ENCODE results near the gene SIAH3. TPM values are rescaled to one million over a fixed set of nuclear protein-coding genes. Genes with fewer than 3 reads are reported as not detected.

SIAH3 gene
- total RNA-seq, 2 donors from 2014 or later, result 0.06 TPM; not detected in 1

- Histone ChIP-seq H3K4me3 (no peak overlapping the region), H3K27me3 (replicated peaks; ENCODE audit: insufficient read depth) (no peaks in the 10 kb centered on the region), H3K9me3 (no peaks in the 10 kb centered on the region), H3K27ac (no peak overlapping the region), H3K36me3 (no peaks in the 10 kb centered on the region), H3K4me1 (replicated peaks) (no peaks in the 10 kb centered on the region)
- intact Hi-C loops (cut with DNase I), result no loop called here
- 33% methylated on average over 6 of the region's 6 CpGs for WGBS
- no peak for TF ChIP-seq POLR2AphosphoS5 (IDR thresholded peaks at IDR 0.05)
- TF ChIP-seq CTCF (IDR thresholded peaks at IDR 0.05), result no peak
- no peak for TF ChIP-seq POLR2A (IDR thresholded peaks at IDR 0.05)
- no peak for DNase-seq (ENCODE audit: low spot score)
Observed at GRCh38 chr13:45786293-45786920, 65.1 kb downstream of the SIAH3 start.

- H3K9me3 ChIP-seq, result no peaks in the 10 kb centered on the region
- H3K27me3 ChIP-seq (replicated peaks; ENCODE audit: insufficient read depth), result no peaks in the 10 kb centered on the region
- 88% methylated on average over 10 of the region's 10 CpGs for WGBS
- no peak for DNase-seq (ENCODE audit: low spot score)
- H3K27ac ChIP-seq, result no peak overlapping the region
- no peaks in the 10 kb centered on the region for H3K36me3 ChIP-seq
- no peak overlapping the region for H3K4me3 ChIP-seq
- no peaks in the 10 kb centered on the region for H3K4me1 ChIP-seq (replicated peaks)
- no peak for TF ChIP-seq POLR2A (IDR thresholded peaks at IDR 0.05)
- TF ChIP-seq CTCF (IDR thresholded peaks at IDR 0.05), result no peak
- TF ChIP-seq POLR2AphosphoS5 (IDR thresholded peaks at IDR 0.05), result no peak
- intact Hi-C loops (cut with DNase I), result no loop called here
Observed at GRCh38 chr13:45784755-45785675, 66.5 kb downstream of the SIAH3 start.

GRCh38 chr13:45783346-45784043 is 68.1 kb downstream of the SIAH3 start:
- Histone ChIP-seq H3K4me1 (replicated peaks) (no peaks in the 10 kb centered on the region), H3K36me3 (no peaks in the 10 kb centered on the region), H3K4me3 (no peak overlapping the region), H3K27ac (no peak overlapping the region), H3K27me3 (replicated peaks; ENCODE audit: insufficient read depth) (no peaks in the 10 kb centered on the region), H3K9me3 (no peaks in the 10 kb centered on the region)
- WGBS, result 96% methylated on average over 35 of the region's 35 CpGs
- intact Hi-C loops (cut with DNase I), result no loop called here
- DNase-seq (ENCODE audit: low spot score), result no peak
- no peak for TF ChIP-seq POLR2AphosphoS5 (IDR thresholded peaks at IDR 0.05)
- TF ChIP-seq POLR2A (IDR thresholded peaks at IDR 0.05), result no peak
- no peak for TF ChIP-seq CTCF (IDR thresholded peaks at IDR 0.05)

GRCh38 chr13:45782327-45783045 is 69.1 kb downstream of the SIAH3 start:
- Histone ChIP-seq H3K27me3 (replicated peaks; ENCODE audit: insufficient read depth) (no peaks in the 10 kb centered on the region), H3K9me3 (no peaks in the 10 kb centered on the region), H3K36me3 (no peaks in the 10 kb centered on the region), H3K4me1 (replicated peaks) (no peaks in the 10 kb centered on the region), H3K27ac (no peak overlapping the region), H3K4me3 (no peak overlapping the region)
- no peak for DNase-seq (ENCODE audit: low spot score)
- intact Hi-C loops (cut with DNase I), result no loop called here
- TF ChIP-seq POLR2A (IDR thresholded peaks at IDR 0.05) (no peak), POLR2AphosphoS5 (IDR thresholded peaks at IDR 0.05) (no peak), CTCF (IDR thresholded peaks at IDR 0.05) (no peak)
- WGBS, result 74% methylated on average over 9 of the region's 9 CpGs
